Embryonic facial prominence (tissue), 1 donor: Measurements from ENCODE around the gene TEX14.
"Not testable (repeated sequence)": the region's sequence is repeated elsewhere in the genome, so short reads cannot be mapped to it uniquely, and the experiment has no call there.

Experiments used
- DNase-seq: peaks from one replicate; pipeline ENCODE4 v3.0.0-alpha.2; 2016; ENCODE audit errors: extremely low spot score

The TEX14 gene

GRCh38 chr17:58658804-58659713 lies 32.8 kb downstream of the TEX14 start:
- peak; percentile 93 for DNase-seq

DNA sequence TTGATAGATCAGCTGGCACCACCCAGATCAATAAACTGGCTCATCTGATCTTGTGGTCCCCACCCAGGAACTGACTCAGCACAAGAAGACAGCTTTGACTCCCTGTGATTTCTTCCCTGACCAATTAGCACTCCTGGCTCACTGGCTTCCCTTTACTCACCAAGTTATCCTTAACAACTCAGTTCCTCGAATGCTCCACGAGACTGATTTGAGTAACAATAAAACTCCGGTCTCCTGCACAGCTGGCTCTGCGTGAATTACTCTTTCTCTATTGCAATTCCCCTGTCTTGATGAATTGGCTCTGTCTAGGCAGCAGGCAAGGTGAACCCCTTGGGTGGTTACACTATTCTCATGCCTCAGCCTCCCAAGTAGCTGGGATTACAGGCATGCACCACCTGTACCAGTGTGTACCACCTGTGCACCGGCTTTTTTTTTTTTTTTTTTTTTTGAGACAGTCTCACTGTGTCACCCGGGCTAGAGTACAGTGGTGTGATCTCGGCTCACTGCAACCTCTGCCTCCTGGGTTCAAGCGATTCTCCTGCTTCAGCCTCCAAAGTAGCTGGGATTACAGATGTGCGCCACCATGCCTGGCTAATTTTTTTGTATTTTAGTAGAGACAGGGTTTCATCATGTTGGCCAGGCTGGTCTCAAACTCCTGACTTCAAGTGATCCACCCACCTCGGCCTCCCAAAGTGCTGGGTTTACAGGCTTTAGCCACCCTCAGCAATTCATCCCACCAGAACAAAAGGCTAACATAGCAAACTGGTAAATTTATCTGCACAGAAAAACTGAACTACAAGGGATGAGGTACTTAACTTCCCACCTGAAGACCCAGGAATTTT lies 33.7 kb downstream of the TEX14 start:
- DNase-seq: not testable (repeated sequence)

- DNase-seq: no peak
Observed at GRCh38 chr17:58648236-58648635, 43.6 kb downstream of the TEX14 start.

DNA sequence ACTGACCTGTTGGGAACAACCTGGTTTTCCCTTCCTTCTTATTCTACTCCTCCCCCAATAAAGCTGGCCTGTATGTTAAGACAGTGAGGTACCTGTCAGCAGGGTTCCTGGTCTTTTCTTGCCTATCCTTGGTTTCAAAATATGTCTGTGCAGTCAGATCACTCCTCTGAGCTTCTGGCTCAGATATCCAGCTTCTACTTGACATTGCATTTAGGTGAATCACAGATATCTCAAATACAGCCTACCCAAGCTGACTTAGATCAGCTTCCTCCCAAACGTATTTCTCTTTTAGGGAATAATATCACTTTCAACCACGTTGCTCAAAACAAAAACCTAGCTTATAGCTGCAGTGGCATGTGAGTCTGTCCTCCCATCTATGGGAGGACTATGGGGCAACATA lies 48.7 kb downstream of the TEX14 start:
- no peak for DNase-seq

DNA sequence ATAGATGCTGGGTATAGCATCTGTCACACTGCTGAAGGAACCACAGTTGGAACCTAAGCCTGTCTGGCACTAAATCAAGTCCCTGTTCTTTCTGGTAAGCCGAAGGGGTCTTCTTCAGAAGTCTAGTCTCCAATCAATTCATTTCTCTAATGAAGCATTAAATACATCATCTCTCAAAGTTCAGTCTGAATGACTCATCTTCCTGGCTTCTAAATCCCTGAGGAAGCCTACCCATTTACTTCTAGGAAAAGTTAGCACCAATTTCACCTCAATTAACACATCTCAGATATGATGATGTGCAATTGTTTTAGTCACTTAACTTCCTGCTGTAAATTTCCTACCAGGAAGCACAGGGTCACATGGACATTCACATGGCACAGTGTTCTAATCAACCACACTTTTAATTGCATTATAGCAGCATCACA lies 49.9 kb downstream of the TEX14 start:
- DNase-seq: no peak

DNA sequence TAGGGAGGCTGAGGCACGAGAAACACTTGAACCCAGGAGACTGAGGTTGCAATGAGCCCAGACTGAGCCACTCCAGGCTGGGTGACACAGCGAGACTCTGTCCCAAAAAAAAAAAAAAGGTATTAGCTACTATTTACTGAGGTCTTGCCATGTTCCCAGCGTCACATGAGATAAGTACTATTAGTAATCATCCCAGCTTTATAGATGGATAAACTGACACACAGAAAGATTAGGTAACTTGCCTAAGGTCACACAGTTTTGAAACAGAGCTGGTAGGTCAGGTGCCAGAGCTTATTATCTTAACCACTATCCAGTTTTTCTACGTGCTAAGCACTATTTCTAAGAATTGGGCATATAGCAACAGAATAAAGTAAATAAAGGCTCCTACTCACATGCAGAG lies 51.6 kb downstream of the TEX14 start:
- no peak for DNase-seq

DNA sequence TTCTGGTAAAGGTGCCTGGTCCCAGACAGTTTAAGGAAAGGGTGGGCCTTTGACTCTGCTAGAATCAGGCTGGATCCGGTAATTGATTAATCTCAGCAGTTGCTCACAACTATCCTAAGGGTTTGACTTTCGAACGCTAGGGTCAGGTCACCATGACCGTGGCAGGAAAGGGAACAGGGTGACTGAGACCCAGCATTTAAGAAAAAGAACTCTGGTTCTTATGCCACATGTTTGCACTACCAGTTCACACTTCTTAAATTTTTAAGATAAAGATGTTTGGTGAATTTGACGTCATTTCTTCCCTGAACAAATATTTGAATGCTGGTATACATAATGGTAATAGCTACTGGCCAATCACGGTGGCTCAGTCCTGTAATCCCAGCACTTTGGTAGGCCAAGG lies 52.2 kb downstream of the TEX14 start:
- DNase-seq: no peak

- no peak for DNase-seq
Observed at GRCh38 chr17:58637011-58637570, 54.8 kb downstream of the TEX14 start.

GRCh38 chr17:58632324-58633314 lies 59.2 kb downstream of the TEX14 start:
- no peak for DNase-seq

GRCh38 chr17:58631523-58632323 lies 60.1 kb downstream of the TEX14 start:
- DNase-seq: peak; percentile 97

GRCh38 chr17:58630883-58631522 lies 60.8 kb downstream of the TEX14 start:
- DNase-seq: no peak

GRCh38 chr17:58626905-58627304 lies 64.9 kb downstream of the TEX14 start:
- no peak for DNase-seq

- DNase-seq: no peak
Observed at GRCh38 chr17:58624751-58625150, 67.1 kb downstream of the TEX14 start.

DNA sequence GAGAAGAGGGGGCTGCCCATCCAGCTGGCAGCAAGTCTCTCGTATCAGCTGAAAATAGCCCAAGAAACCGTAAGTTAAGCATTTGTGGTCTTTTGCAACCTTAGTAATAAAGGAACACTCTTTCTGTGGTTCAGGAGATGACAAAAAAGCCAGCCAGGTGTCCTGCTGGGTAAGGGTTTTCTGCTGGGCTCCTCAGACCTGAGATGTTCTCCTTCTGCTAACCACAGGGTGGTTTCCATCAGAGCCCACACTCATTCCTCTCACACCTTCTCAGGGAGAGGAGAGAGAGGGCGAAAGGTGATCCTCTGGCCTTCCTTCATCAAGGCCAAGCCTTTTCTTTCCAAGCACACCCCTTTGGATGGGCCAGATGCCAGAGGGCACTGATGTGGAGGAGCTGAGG lies 70.7 kb downstream of the TEX14 start:
- DNase-seq: no peak

DNA sequence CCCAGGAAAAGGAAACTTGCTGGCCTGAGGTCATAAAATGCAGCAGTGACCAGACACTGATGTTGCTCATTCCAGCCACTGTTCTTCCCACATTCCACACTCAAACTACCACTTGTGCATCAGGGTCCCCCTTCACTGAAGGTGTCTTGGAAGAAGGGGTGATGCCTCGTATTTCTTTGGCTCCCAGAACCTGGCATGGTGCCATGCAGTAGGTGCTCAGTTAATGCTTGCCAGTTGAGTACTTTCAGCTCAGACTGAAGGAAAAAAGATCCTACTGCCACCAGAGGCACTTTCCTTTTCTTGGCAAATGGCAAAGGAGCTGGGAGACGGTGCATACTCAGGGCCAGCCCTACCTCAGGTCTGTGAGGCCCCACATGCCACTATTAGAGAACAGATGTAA lies 73.5 kb downstream of the TEX14 start:
- no peak for DNase-seq

GRCh38 chr17:58617563-58617962 lies 74.3 kb downstream of the TEX14 start:
- no peak for DNase-seq

- no peak for DNase-seq
Observed at GRCh38 chr17:58615768-58616659, 75.8 kb downstream of the TEX14 start.

DNA sequence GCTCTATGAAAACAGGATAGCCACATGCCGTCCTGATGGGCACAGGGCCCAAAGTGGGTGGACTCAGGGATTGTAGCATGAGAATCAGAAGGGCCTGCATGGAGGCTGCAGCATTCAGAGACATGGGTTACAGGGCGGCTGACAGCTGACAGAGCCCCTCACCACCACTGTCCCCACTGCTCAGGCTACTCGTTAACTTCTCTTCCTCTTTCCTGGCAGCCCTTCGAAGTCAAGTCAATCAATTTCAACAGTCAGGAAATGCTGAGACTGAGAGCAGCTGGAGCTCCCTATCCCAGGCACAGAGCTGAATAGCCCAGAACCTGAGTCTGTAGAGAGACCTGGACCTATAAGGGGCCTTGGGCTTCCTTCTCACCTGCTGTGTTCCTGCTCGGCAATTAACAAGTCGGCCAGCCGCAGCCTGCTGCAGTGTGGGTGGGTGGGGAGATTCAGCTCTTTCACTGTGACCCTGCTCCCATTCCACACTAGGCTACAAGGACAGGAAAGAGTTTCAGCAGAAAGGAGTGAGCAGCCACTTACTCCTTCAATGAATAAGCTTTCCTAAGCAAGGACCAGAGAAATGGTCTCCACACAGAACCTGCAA lies 76.9 kb downstream of the TEX14 start:
- DNase-seq: no peak
